Activated CD4-positive, alpha-beta T cell treated with anti-CD3 and anti-CD28 coated beads, Interleukin-2, Interleukin-6, amounts not matched to agents 100 ng/mL and 50 ng/mL, durations not matched to agents 16 hours and 8 hours (primary cell): Measurements from ENCODE around the gene DNAH2.
"Not testable (repeated sequence)": the region's sequence is repeated elsewhere in the genome, so short reads cannot be mapped to it uniquely, and the experiment has no call there.

ENCODE experiments used
- DNase-seq: peaks from one replicate; pipeline ENCODE4 v3.0.0-alpha.2; 2020

Gene DNAH2

GRCh38 chr17:7852919-7853690 is 135.6 kb downstream of the DNAH2 start:
- DNase-seq, result no peak

DNA sequence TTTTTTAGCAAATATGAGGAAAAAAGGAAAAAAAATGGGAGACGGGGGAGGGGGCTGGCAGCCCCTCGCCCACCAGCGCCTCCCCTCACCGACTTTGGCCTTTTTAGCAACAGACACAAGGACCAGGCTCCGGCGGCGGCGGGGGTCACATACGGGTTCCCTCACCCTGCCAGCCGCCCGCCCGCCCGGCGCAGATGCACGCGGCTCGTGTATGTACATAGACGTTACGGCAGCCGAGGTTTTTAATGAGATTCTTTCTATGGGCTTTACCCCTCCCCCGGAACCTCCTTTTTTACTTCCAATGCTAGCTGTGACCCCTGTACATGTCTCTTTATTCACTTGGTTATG is 136.1 kb downstream of the DNAH2 start:
- no peak for DNase-seq

DNA sequence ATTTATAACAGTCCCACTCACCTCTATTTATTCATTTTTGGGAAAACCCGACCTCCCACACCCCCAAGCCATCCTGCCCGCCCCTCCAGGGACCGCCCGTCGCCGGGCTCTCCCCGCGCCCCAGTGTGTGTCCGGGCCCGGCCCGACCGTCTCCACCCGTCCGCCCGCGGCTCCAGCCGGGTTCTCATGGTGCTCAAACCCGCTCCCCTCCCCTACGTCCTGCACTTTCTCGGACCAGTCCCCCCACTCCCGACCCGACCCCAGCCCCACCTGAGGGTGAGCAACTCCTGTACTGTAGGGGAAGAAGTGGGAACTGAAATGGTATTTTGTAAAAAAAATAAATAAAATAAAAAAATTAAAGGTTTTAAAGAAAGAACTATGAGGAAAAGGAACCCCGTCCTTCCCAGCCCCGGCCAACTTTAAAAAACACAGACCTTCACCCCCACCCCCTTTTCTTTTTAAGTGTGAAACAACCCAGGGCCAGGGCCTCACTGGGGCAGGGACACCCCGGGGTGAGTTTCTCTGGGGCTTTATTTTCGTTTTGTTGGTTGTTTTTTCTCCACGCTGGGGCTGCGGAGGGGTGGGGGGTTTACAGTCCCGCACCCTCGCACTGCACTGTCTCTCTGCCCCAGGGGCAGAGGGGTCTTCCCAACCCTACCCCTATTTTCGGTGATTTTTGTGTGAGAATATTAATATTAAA is 136.7 kb downstream of the DNAH2 start:
- DNase-seq, result no peak

GRCh38 chr17:7854851-7855659 is 137.5 kb downstream of the DNAH2 start, which contains the start of gene TMEM88:
Gene TMEM88 (plus strand): TSS chr17:7855066. CDS start chr17:7855075, 9 bp downstream.
- DNase-seq, result no peak

DNA sequence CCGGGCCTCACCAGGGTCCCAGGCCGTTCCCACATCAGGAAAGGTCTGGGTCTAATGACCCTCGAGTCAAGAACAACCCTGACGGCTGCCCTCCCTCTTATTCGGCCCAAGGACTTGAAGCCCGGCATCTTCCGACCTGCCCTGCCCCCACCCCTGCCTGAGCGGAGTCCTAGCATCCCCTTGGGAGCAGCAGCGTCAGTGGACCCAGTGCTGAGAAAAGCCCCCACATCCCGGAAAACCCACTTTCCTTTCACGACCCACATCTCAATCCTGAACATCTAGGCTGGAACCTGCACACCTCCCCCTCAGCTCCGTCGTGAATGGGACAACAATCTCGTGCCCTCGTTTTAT is 138.1 kb downstream of the DNAH2 start:
- DNase-seq, result no peak

DNA sequence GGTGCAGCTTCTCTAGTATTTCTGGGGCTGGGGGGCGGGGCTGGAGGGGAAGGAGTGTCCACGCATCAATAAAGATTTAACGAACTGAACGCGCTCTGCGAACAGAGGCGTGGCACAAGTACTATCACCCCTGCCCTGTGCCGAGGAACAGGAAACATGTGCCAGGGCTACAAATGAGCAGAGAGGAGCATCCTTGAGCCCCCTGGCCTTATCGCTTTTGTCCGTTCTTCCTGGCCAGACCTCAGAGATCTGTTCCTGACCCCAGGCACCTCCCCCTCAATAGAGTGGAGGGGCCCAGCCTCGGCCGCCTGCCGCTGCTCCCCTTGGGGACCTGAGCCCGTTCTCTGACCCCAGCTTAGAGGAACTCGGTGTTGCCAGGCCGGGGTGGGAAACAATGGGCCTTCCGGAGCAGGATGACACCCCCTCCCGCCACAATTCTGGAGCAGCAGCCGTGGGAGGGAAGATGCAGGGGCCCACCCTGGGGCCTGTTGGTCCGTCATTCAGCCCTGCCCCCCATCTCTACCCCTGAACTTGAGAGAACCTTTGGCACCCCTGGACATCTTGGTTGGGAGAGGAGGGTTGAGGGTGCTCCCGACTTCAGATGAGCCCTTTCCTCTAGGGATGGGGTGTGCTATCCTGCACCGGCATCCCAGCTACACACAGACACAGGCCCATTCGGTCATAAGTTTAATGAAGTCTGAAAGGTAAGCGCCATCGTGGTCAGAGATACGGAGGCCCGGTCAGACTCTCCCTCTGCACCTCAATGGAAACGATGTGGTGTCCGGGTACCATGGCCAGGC is 138.7 kb downstream of the DNAH2 start:
- DNase-seq, result peak; percentile 48

DNA sequence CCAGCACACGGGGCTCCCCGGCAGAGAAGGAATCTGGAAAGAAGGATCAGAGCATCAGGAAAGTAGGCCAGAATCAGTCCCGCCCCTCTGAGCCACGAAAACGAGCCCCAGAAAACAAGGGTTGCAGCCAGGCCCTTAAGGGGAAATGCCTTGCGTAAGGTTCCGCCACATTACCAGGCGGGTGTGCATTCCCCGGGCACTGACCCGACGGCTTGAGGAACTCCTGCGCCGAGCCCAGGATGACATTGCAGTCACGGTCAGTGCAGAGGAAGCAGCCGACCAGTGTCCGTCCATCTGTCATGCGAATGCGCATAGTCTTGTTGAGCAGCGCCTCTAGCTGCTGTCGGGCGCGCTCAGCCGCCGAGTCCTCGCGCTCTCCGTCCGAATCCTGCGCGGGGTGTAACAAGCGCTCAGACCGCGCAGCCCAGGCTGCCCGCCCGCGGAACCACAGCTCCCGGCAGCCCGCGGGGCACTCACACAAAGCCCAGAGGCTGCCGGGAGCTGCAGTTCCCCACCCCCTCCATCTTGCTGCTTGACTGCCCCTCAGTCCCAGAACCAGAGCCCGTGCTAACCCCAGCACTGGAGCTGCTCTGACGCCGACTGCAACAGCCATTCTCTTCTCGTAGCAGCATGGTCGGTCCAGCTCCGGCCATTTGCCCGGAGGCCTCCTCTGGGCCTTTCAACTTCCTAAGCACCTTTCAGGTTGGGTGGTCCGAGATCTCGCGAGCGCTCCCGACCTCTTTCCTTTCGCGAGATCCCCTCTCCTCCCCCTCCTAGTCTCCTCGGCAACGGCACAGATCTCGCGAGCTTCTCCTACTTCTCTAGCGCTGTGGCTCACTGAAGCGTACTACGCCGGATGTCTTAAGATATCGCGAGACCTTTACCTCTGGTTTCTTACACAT is 139.5 kb downstream of the DNAH2 start, which contains the start of gene NAA38:
Gene NAA38 (minus strand): TSS at position 749 of the 902 bp plus-strand sequence. CDS start 96 bp downstream, at position 653.
- peak; percentile 97 for DNase-seq

- peak; percentile 94 for DNase-seq
Measured at GRCh38 chr17:7857713-7858521, 140.4 kb downstream of the DNAH2 start, which contains the start of gene CYB5D1. Gene CYB5D1 (plus strand): TSS chr17:7858003. CDS start chr17:7858135, 132 bp downstream.

DNA sequence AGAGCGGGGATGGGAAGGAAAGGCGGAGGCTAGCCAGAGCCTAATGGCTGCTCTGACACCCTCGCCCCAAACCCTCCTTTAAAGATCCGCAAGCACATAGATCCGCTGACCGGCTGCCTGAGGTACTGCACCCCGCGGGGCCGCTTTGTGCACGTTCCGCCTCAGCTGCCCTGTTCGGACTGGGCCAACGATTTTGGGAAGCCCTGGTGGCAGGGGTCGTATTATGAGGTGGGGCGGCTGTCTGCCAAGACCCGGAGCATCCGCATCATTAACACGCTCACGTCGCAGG is 140.9 kb downstream of the DNAH2 start:
- peak; percentile 52 for DNase-seq

DNA sequence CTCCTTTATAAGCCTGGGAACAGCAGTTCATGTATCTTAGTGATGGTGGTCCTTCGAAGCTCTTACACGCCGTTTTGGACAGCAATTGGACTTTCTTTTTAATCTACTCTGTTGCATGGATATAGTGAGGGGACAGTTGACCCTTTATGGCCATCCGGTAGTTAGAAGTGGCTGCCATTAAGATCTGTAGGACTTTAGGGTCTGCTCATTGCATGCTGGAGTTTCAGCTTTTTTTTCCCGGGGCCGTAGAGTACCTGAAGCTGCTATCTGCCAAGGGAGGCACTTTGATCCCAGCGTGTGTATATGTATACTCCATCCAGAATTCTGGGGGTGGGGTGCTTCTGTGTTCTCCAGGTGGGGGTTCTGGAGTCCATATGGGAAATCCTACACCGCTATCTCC is 141.5 kb downstream of the DNAH2 start:
- DNase-seq, result no peak

- DNase-seq, result peak; percentile 56
Measured at GRCh38 chr17:7862692-7863437, 145.3 kb downstream of the DNAH2 start.

GRCh38 chr17:7864384-7864783 is 146.8 kb downstream of the DNAH2 start:
- DNase-seq, result not testable (repeated sequence)

DNA sequence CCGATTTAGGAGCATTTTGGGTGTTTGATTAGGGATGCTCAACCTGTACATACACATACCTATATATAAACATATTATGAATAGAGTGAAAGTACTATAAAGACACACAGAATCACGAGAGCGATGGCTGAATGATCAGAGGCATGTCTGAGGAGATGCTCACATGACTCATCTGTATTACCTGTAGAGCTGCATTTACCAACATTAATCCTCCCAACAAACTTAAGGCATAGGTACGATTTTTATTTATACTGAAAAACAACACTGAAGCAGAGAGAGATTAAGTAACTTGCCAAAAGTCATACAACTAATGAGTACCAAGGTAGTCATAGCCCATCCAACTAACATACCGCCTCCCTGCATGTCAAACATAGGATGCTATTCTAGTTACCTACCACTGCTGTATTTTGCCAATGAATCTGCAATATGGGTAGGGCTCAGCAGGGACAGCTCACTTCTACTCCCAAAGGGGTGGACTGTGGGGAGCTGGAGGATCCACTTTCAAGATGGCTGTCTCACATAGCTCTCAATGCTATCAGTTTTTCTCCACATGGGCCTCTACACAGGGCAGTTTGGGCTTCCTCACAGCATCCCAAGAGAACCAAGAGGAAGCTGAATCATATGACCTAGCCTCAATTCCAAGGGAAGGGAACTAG is 147.6 kb downstream of the DNAH2 start:
- DNase-seq, result no peak

DNA sequence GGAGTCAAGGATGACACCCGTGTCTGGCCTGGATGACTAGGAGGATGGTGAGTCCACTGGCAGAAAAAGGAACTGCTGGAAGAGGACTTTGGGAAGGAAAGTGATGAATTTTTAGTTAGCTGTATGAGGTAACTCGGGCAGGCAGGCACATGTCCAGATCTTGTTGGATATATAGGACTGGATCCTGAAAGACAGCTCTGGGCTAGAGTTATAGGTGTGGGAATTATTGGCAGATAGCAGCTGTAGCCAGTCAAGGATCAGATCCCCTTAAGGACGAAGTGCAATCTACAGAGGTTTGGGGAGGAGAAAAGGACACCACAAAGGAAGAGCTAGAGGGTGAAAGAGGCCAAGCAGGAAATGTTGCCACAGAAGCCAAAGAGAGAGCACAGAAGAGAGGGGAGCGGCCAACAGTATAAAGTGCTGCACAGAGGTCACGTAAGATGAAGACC is 150.4 kb downstream of the DNAH2 start:
- DNase-seq, result no peak

DNA sequence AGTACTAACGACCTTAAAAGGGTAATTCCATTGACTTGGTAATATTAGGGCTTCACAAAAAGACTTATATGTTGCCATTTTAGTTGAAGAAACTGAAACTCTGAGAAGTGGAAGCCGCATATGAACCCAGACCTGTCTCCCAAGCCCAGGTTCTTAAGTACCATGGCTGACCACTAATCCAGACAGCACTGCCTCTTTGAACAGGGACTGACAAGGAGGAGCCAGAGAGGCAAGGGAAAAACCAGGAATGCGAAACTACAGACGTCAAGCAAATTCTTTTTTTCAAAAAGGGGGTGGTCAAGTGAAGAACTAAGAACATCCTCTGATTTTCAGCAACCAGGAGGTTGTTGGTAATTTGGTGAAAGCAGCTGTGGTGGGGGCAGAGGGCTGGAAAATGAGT is 155.5 kb downstream of the DNAH2 start:
- no peak for DNase-seq

- no peak for DNase-seq
Measured at GRCh38 chr17:7875804-7876370, 158.3 kb downstream of the DNAH2 start.

DNA sequence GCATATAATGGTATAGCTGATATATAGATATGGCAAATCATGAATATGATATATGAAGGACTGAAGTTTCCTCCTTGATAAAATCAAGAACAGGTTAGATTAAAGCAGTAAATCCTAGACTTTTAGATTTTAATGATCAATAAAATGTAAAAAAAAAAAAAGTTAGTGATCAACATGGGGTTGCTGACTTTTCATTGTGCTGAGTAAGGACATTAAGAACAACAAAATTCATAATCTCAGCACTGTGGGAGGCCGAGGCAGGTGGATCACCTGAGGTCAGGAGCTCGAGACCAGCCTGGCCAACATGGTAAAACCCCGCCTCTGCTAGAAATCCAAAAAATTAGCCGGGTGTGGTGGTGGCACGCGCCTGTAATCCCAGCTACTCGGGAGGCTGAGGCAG is 160.7 kb downstream of the DNAH2 start:
- no peak for DNase-seq

GRCh38 chr17:7880076-7880868 is 162.7 kb downstream of the DNAH2 start:
- no peak for DNase-seq
